SK-N-SH (cell line): ENCODE data around the gene CELF4. TPM values are rescaled to one million over a fixed set of nuclear protein-coding genes. Genes with fewer than 3 reads are reported as not detected.

ENCODE experiments used
- CTCF ChIA-PET: fragments of 300-600, 350-600 bp; formaldehyde crosslinking; extraction: SDS; loops from one replicate; lab custom pipeline; 2021; lab: Yijun Ruan, JAX
- POLR2A ChIA-PET: fragments of 350-600 bp; sonication (Branson Sonifier 250); formaldehyde crosslinking; extraction: SDS; loops from one replicate; lab custom pipeline; 2020; ENCODE audit warnings: antibody characterized with exemption, inconsistent platforms; lab: Yijun Ruan, JAX
- DNase-seq: peaks from one replicate; pipeline ENCODE4 v3.0.0; 2012
- H2AFZ ChIP-seq: fragments of 200-600 bp; sonication (generic); 2 replicates; pipeline ENCODE4 v1.8.1; 2016; ENCODE audit warnings: antibody characterized with exemption, mild to moderate bottlenecking, low read depth
- H3F3A ChIP-seq: fragments of 200-600 bp; sonication (generic); replicated peaks from 2 replicates; pipeline ENCODE3; 2016; ENCODE audit warnings: antibody characterized with exemption, mild to moderate bottlenecking; ENCODE audit not compliant: insufficient read depth
- H3K27ac ChIP-seq, 2 experiments: fragments of 200-500 bp in 1 of 2; fragments of 200-600 bp in 1 of 2; sonication (Bioruptor generic) in 1 of 2; sonication (generic), shearing (Covaris generic) in 1 of 2; 2 replicates each; pipeline versions ENCODE4 v1.5.1 to v1.6.1; 2014 to 2016; ENCODE audit warnings: low read depth in 2 of 2, inconsistent platforms in 1 of 2, low read length in 1 of 2, mild to moderate bottlenecking in 1 of 2, mixed read lengths in 1 of 2
- H3K27me3 ChIP-seq: fragments of 200-600 bp; sonication (generic), shearing (Covaris generic); 2 replicates; pipeline ENCODE4 v1.6.1; 2016; ENCODE audit warnings: mixed run types; ENCODE audit not compliant: insufficient read depth
- H3K36me3 ChIP-seq, 2 experiments: fragments of 200-500 bp in 1 of 2; fragments of 200-600 bp in 1 of 2; sonication (Bioruptor generic) in 1 of 2; sonication (generic) in 1 of 2; replicated peaks in 1 of 2; 2 replicates each; pipeline versions ENCODE3 to v1.5.1; 2014 to 2016; ENCODE audit warnings: low read length in 1 of 2, mild to moderate bottlenecking in 1 of 2; ENCODE audit not compliant: insufficient read depth in 2 of 2, control insufficient read depth in 1 of 2
- H3K4me1 ChIP-seq, 2 experiments: fragments of 200-500 bp in 1 of 2; fragments of 200-600 bp in 1 of 2; sonication (Bioruptor generic) in 1 of 2; sonication (generic), shearing (Covaris generic) in 1 of 2; 2 replicates each; pipeline versions ENCODE4 v1.5.1 to v1.6.1; 2014 to 2016; ENCODE audit warnings: low read depth in 1 of 2, low read length in 1 of 2, mixed run types in 1 of 2; ENCODE audit not compliant: insufficient read depth in 2 of 2, control insufficient read depth in 1 of 2
- H3K4me2 ChIP-seq: fragments of 200-600 bp; sonication (generic), shearing (Covaris generic); 2 replicates; pipeline ENCODE4 v1.6.1; 2017; ENCODE audit warnings: mixed run types
- H3K4me3 ChIP-seq, 2 experiments: fragments of 200-500 bp in 1 of 2; fragments of 200-600 bp in 1 of 2; sonication (Bioruptor generic) in 1 of 2; sonication (generic), shearing (Covaris generic) in 1 of 2; 2 replicates each; pipeline versions ENCODE4 v1.5.1 to v1.8.1; 2014 to 2016; ENCODE audit warnings: low read depth in 2 of 2, inconsistent platforms in 1 of 2, low read length in 1 of 2, mild to moderate bottlenecking in 1 of 2, mixed read lengths in 1 of 2, moderate library complexity in 1 of 2
- H3K79me2 ChIP-seq: fragments of 200-600 bp; sonication (generic); 2 replicates; pipeline ENCODE4 v1.8.1; 2017; ENCODE audit warnings: mild to moderate bottlenecking; ENCODE audit not compliant: insufficient read depth
- H3K9ac ChIP-seq: fragments of 200-600 bp; sonication (generic); 2 replicates; pipeline ENCODE4 v1.6.1; 2017; ENCODE audit warnings: mixed run types
- H3K9me2 ChIP-seq: fragments of 200-600 bp; sonication (generic); 2 replicates; pipeline ENCODE4 v1.6.1; 2017; ENCODE audit warnings: mixed run types
- H3K9me3 ChIP-seq: fragments of 200-600 bp; sonication (generic); 2 replicates; pipeline ENCODE4 v1.6.1; 2017; ENCODE audit warnings: mixed run types, mild to moderate bottlenecking, moderate library complexity
- H4K20me1 ChIP-seq: fragments of 200-600 bp; sonication (generic); 2 replicates; pipeline ENCODE4 v1.6.1; 2017; ENCODE audit warnings: mild to moderate bottlenecking, mixed run types; ENCODE audit not compliant: insufficient read depth
- CTCF ChIP-seq: fragments of 200-600 bp; sonication (generic); IDR thresholded peaks from 2 replicates; pipeline ENCODE4 v1.6.1; 2017; ENCODE audit warnings: antibody characterized with exemption, mild to moderate bottlenecking, moderate library complexity
- ELF1 ChIP-seq: IDR thresholded peaks from 2 replicates; pipeline ENCODE4 v1.4.0; 2012
- EP300 ChIP-seq, 2 experiments: IDR thresholded peaks; 2 replicates each; pipeline versions ENCODE4 v1.4.0 to v1.6.1; 2012; ENCODE audit warnings: borderline replicate concordance in 1 of 2, low read depth in 1 of 2, low read length in 1 of 2
- EZH2phosphoT487 ChIP-seq: fragments of 200-600 bp; sonication (generic); IDR thresholded peaks from 2 replicates; pipeline ENCODE4 v1.6.1; 2017; ENCODE audit warnings: low read depth, mixed run types, mild to moderate bottlenecking, antibody characterized with exemption, moderate library complexity, borderline replicate concordance
- GABPA ChIP-seq: IDR thresholded peaks from 2 replicates; pipeline ENCODE4 v1.4.0; 2012; ENCODE audit warnings: low read depth, mild to moderate bottlenecking
- GATA2 ChIP-seq: sonication (generic); formaldehyde crosslinking; IDR thresholded peaks from 2 replicates; pipeline ENCODE4 v1.5.0; 2020; ENCODE audit warnings: mild to moderate bottlenecking, missing genetic modification reagents
- MEF2A ChIP-seq: IDR thresholded peaks from 2 replicates; pipeline ENCODE4 v1.4.0; 2012; ENCODE audit warnings: low read depth, borderline replicate concordance
- MXI1 ChIP-seq: IDR thresholded peaks from 2 replicates; pipeline ENCODE4 v1.6.1; 2012; ENCODE audit warnings: mild to moderate bottlenecking, low read depth, low read length, improper control_type of control experiment
- POLR2AphosphoS5 ChIP-seq: IDR thresholded peaks from 2 replicates; pipeline ENCODE4 v1.6.1; 2012; ENCODE audit warnings: low read depth, low read length
- RAD21 ChIP-seq: IDR thresholded peaks from 2 replicates; pipeline ENCODE4 v1.6.1; 2012; ENCODE audit warnings: mild to moderate bottlenecking, low read length
- RXRA ChIP-seq: IDR thresholded peaks from 2 replicates; pipeline ENCODE4 v1.4.0; 2012; ENCODE audit warnings: low read depth, mild to moderate bottlenecking, borderline replicate concordance
- TAF1 ChIP-seq: IDR thresholded peaks from 2 replicates; pipeline ENCODE4 v1.6.1; 2012; ENCODE audit warnings: low read depth, mild to moderate bottlenecking, low read length, moderate library complexity, borderline replicate concordance
- WGBS: methylation state at CpG from one replicate; pipeline ENCODE4 v1.1.6; 2017; ENCODE audit warnings: low lambda C conversion rate; 5-methylcytosine and 5-hydroxymethylcytosine counted together
- polyA plus RNA-seq, 3 experiments: library from polyadenylated mRNA; depleted of rRNA; stranded (reverse); fragments of >200 nt; gene quantifications; 2 replicates each; pipeline ENCODE4 v1.2.3, GENCODE V29; 2012
- TF ChIP-seq, protein P1 (sequence below): IDR thresholded peaks from 2 replicates; pipeline ENCODE4 v1.6.1; 2012; ENCODE audit warnings: mild to moderate bottlenecking, low read depth, low read length, moderate library complexity
- TF ChIP-seq, protein P2 (sequence below): IDR thresholded peaks from 2 replicates; pipeline ENCODE4 v1.4.0; 2012; ENCODE audit warnings: low read depth, borderline replicate concordance
- TF ChIP-seq, protein P3 (sequence below): fragments of 150-350 bp; IDR thresholded peaks from 2 replicates; pipeline ENCODE4 v1.6.1; 2016; ENCODE audit warnings: mild to moderate bottlenecking, low read depth, low read length
- TF ChIP-seq, protein P4 (sequence below): IDR thresholded peaks from 2 replicates; pipeline ENCODE4; 2012

CELF4 gene
- polyA plus RNA-seq, 1 of the 3 experiments (the other 2 are of a cell fraction), result 0.26 TPM

DNA sequence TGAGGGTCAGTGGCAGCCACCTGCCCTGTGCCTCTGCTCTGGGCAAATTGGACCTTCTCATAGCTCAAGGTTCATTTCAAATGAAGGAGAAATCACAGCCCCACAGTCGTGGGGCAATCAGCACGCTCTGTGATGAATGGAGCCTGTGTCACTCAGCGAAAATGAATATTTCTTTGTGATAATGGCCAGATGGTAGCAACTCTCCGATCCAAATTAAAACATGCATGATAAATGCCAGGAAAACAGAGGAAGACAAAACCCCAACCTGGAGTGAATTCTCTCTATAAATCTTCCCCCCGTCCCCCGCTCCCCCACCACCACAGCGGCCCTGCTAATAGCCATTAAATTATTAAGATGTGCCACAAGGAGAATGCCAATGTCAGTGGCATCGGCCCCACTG is 258.4 kb downstream of the CELF4 start:
- TF ChIP-seq GATA2 (CRISPR knock-in tag) (no peak), POLR2AphosphoS5 (no peak), GABPA (no peak), EP300 (IDR thresholded peaks at IDR 0.05; ENCODE audit: borderline replicate concordance in 1 of 2, low read depth in 1 of 2, low read length in 1 of 2) (no peak), RXRA (no peak), CTCF (no peak), EZH2phosphoT487 (no peak), TAF1 (no peak), RAD21 (no peak), ELF1 (no peak), MXI1 (no peak), MEF2A (no peak)
- TF ChIP-seq, protein P1, sequence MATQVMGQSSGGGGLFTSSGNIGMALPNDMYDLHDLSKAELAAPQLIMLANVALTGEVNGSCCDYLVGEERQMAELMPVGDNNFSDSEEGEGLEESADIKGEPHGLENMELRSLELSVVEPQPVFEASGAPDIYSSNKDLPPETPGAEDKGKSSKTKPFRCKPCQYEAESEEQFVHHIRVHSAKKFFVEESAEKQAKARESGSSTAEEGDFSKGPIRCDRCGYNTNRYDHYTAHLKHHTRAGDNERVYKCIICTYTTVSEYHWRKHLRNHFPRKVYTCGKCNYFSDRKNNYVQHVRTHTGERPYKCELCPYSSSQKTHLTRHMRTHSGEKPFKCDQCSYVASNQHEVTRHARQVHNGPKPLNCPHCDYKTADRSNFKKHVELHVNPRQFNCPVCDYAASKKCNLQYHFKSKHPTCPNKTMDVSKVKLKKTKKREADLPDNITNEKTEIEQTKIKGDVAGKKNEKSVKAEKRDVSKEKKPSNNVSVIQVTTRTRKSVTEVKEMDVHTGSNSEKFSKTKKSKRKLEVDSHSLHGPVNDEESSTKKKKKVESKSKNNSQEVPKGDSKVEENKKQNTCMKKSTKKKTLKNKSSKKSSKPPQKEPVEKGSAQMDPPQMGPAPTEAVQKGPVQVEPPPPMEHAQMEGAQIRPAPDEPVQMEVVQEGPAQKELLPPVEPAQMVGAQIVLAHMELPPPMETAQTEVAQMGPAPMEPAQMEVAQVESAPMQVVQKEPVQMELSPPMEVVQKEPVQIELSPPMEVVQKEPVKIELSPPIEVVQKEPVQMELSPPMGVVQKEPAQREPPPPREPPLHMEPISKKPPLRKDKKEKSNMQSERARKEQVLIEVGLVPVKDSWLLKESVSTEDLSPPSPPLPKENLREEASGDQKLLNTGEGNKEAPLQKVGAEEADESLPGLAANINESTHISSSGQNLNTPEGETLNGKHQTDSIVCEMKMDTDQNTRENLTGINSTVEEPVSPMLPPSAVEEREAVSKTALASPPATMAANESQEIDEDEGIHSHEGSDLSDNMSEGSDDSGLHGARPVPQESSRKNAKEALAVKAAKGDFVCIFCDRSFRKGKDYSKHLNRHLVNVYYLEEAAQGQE, result no peak
- TF ChIP-seq, protein P2, sequence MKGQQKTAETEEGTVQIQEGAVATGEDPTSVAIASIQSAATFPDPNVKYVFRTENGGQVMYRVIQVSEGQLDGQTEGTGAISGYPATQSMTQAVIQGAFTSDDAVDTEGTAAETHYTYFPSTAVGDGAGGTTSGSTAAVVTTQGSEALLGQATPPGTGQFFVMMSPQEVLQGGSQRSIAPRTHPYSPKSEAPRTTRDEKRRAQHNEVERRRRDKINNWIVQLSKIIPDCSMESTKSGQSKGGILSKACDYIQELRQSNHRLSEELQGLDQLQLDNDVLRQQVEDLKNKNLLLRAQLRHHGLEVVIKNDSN, result no peak
- TF ChIP-seq, protein P3, sequence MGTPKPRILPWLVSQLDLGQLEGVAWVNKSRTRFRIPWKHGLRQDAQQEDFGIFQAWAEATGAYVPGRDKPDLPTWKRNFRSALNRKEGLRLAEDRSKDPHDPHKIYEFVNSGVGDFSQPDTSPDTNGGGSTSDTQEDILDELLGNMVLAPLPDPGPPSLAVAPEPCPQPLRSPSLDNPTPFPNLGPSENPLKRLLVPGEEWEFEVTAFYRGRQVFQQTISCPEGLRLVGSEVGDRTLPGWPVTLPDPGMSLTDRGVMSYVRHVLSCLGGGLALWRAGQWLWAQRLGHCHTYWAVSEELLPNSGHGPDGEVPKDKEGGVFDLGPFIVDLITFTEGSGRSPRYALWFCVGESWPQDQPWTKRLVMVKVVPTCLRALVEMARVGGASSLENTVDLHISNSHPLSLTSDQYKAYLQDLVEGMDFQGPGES, result no peak
- TF ChIP-seq, protein P4, sequence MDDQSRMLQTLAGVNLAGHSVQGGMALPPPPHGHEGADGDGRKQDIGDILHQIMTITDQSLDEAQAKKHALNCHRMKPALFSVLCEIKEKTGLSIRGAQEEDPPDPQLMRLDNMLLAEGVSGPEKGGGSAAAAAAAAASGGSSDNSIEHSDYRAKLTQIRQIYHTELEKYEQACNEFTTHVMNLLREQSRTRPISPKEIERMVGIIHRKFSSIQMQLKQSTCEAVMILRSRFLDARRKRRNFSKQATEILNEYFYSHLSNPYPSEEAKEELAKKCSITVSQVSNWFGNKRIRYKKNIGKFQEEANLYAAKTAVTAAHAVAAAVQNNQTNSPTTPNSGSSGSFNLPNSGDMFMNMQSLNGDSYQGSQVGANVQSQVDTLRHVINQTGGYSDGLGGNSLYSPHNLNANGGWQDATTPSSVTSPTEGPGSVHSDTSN, result no peak
- peaks cover 0 to 26% of the 10 kb centered on the region in 2 experiments; a peak in 1 of 4 replicates for H3K4me1 ChIP-seq

More for the DNA sequence above, 258.4 kb downstream of the CELF4 start:
- POLR2A ChIA-PET, result no interaction called here
- Histone ChIP-seq H3K4me2 (no peak overlapping the region), H3K27ac (no peak overlapping the region; a peak in 1 of 4 replicates), H3F3A (no peaks in the 10 kb centered on the region), H3K4me3 (no peak overlapping the region), H3K27me3 (no peaks in the 10 kb centered on the region), H3K36me3 (no peaks in the 10 kb centered on the region), H3K9ac (no peak overlapping the region), H2AFZ (no peak overlapping the region), H4K20me1 (no peaks in the 10 kb centered on the region), H3K9me3 (no peaks in the 10 kb centered on the region), H3K79me2 (no peaks in the 10 kb centered on the region), H3K9me2 (no peaks in the 10 kb centered on the region)
- WGBS, result 73% methylated on average over 8 of the region's 8 CpGs
- CTCF ChIA-PET, result interaction anchor here (1.4 kb wide), 1 partner anchor 15 kb away, joined by 4 read pairs; no protein-coding TSS in a partner anchor
- DNase-seq, result no peak
